HepG2 (cell line): ENCODE results near the gene GPD1. TPM values are rescaled to one million over a fixed set of nuclear protein-coding genes. Genes with fewer than 3 reads are reported as not detected.

Experiments used
- ARHGAP35 ChIP-seq: sonication (generic); formaldehyde crosslinking; IDR thresholded peaks from 2 replicates; pipeline ENCODE4 v1.9.0; 2022; ENCODE audit warnings: mild to moderate bottlenecking, inconsistent platforms, moderate library complexity, missing genetic modification reagents, borderline replicate concordance
- CEBPG ChIP-seq: IDR thresholded peaks from 2 replicates; pipeline ENCODE4 v1.6.1; 2016
- DZIP1 ChIP-seq: sonication (generic); formaldehyde crosslinking; IDR thresholded peaks from 2 replicates; pipeline ENCODE4 v1.5.0; 2020; ENCODE audit warnings: mild to moderate bottlenecking, missing genetic modification reagents
- HINFP ChIP-seq: sonication (generic); formaldehyde crosslinking; IDR thresholded peaks from 2 replicates; pipeline ENCODE4 v1.4.0; 2020; ENCODE audit warnings: low read depth, mild to moderate bottlenecking, missing genetic modification reagents
- HMGA1 ChIP-seq: sonication (generic); formaldehyde crosslinking; conservative IDR thresholded peaks from 2 replicates; pipeline ENCODE4 v1.4.0; 2020; ENCODE audit warnings: missing genetic modification reagents
- ISL2 ChIP-seq: sonication (generic); formaldehyde crosslinking; IDR thresholded peaks from 2 replicates; pipeline ENCODE4 v1.5.0; 2020; ENCODE audit warnings: missing genetic modification reagents
- MAF1 ChIP-seq: sonication (generic); formaldehyde crosslinking; IDR thresholded peaks from 2 replicates; pipeline ENCODE4 v1.5.0; 2020; ENCODE audit warnings: missing genetic modification reagents, borderline replicate concordance
- PHF5A ChIP-seq: IDR thresholded peaks from one replicate; pipeline ENCODE4 v1.6.1; 2018; ENCODE audit warnings: low read depth, missing genetic modification reagents; ENCODE audit not compliant: unreplicated experiment
- PPARG ChIP-seq: conservative IDR thresholded peaks from 2 replicates; pipeline ENCODE4 v1.6.1; 2016; ENCODE audit warnings: missing biosample characterization, missing genetic modification reagents
- RAD21 ChIP-seq: fragments of 450-650 bp; formaldehyde crosslinking; IDR thresholded peaks from 2 replicates; pipeline ENCODE4 v1.5.0; 2020; ENCODE audit warnings: mild to moderate bottlenecking
- TOE1 ChIP-seq: sonication (generic); formaldehyde crosslinking; IDR thresholded peaks from 2 replicates; pipeline ENCODE4 v1.4.0; 2020; ENCODE audit warnings: mild to moderate bottlenecking, missing genetic modification reagents
- ZBTB14 ChIP-seq: sonication (generic); formaldehyde crosslinking; IDR thresholded peaks from 2 replicates; pipeline ENCODE4 v1.4.0; 2020; ENCODE audit warnings: missing genetic modification reagents
- ZBTB20 ChIP-seq: sonication (generic); formaldehyde crosslinking; IDR thresholded peaks from 2 replicates; pipeline ENCODE4 v1.8.1; 2023; ENCODE audit warnings: missing genetic modification reagents, low read depth, mild to moderate bottlenecking, borderline replicate concordance
- ZNF382 ChIP-seq: sonication (generic); formaldehyde crosslinking; IDR thresholded peaks from 2 replicates; pipeline ENCODE4 v1.5.0; 2020; ENCODE audit warnings: missing genetic modification reagents, mild to moderate bottlenecking, borderline replicate concordance
- ZNF460 ChIP-seq: sonication (generic); formaldehyde crosslinking; IDR thresholded peaks from 2 replicates; pipeline ENCODE4 v1.5.1; 2020; ENCODE audit warnings: missing genetic modification reagents, mild to moderate bottlenecking, borderline replicate concordance
- ZNF549 ChIP-seq: sonication (generic); formaldehyde crosslinking; IDR thresholded peaks from 2 replicates; pipeline ENCODE4 v1.5.0; 2020; ENCODE audit warnings: missing genetic modification reagents
- ZNF770 ChIP-seq: sonication (generic); formaldehyde crosslinking; IDR thresholded peaks from 2 replicates; pipeline ENCODE4 v1.5.0; 2020; ENCODE audit warnings: mild to moderate bottlenecking, missing genetic modification reagents
- ZSCAN21 ChIP-seq: sonication (generic); formaldehyde crosslinking; IDR thresholded peaks from 2 replicates; pipeline ENCODE4 v1.8.0; 2022; ENCODE audit warnings: mild to moderate bottlenecking, missing genetic modification reagents, moderate library complexity, borderline replicate concordance
- polyA plus RNA-seq, 8 experiments: library from polyadenylated mRNA; depleted of rRNA in 3 of 8; stranded (reverse) in 7 of 8; unstranded in 1 of 8; fragments of >200 nt; fragmentation: Illumina TruSeq in 4 of 8; extraction: Trizol in 4 of 8; gene quantifications; 2 replicates each; pipeline versions ENCODE4 v1.2.1 to v1.2.3, GENCODE V29; 2011 to 2016; ENCODE audit warnings: low read depth in 4 of 8, missing spikeins in 1 of 8, mixed read lengths in 1 of 8; ENCODE audit not compliant: insufficient read depth in 1 of 8
- total RNA-seq, 5 experiments: library from RNA; depleted of rRNA; stranded (reverse); fragments of >200 nt; fragmentation: Illumina TruSeq; extraction: Trizol; gene quantifications; 2 replicates each; pipeline ENCODE4 v1.2.3, GENCODE V29; 2016; ENCODE audit warnings: low read depth in 1 of 5
- TF ChIP-seq, protein P1 (sequence below): sonication (generic); formaldehyde crosslinking; IDR thresholded peaks from 2 replicates; pipeline ENCODE4 v1.4.0; 2020; ENCODE audit warnings: missing genetic modification reagents, borderline replicate concordance

The GPD1 gene
- total and polyA plus RNA-seq, 2 of the 13 experiments (the other 11 are each of a cell fraction or from before 2014, with no cell fraction given): 3.7 to 30.6 TPM

DNA sequence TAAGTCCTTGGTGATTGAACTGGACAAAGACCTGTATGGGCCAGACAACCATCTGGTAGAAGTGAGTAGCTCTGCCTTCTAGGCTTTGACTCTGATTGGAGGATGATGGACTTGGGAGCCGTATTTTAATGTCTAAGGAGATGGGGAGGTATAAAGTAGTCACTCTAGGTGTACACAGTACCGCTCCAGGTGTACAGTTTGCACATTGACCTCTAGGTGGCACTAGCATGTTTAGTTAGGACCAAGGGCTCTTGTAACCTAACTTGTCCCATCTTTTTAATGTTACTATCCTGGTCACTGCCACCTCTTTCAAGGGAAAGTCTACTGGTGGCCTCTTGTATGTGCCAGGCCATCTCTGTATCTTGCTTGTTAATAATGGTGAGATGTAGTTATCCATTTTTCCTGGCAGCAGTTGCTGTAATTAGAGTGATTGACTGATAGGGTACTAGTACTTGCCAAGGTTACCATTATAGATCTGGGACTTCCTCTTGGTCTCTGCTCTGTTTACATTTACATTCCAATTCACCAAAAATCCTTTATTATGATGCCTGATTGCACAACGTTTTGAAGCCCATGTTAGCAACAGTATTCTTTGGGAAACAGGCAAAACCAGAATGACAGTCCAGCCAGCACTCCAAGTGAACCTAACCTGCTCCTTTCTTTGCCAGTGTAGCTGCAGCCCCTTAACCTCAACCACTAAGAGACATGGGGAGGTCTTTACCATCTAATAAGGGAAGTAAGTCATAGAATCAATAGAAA lies 15.1 kb upstream of the GPD1 start (continued):
- TF ChIP-seq, protein P1, sequence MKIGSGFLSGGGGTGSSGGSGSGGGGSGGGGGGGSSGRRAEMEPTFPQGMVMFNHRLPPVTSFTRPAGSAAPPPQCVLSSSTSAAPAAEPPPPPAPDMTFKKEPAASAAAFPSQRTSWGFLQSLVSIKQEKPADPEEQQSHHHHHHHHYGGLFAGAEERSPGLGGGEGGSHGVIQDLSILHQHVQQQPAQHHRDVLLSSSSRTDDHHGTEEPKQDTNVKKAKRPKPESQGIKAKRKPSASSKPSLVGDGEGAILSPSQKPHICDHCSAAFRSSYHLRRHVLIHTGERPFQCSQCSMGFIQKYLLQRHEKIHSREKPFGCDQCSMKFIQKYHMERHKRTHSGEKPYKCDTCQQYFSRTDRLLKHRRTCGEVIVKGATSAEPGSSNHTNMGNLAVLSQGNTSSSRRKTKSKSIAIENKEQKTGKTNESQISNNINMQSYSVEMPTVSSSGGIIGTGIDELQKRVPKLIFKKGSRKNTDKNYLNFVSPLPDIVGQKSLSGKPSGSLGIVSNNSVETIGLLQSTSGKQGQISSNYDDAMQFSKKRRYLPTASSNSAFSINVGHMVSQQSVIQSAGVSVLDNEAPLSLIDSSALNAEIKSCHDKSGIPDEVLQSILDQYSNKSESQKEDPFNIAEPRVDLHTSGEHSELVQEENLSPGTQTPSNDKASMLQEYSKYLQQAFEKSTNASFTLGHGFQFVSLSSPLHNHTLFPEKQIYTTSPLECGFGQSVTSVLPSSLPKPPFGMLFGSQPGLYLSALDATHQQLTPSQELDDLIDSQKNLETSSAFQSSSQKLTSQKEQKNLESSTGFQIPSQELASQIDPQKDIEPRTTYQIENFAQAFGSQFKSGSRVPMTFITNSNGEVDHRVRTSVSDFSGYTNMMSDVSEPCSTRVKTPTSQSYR (CRISPR knock-in tag): no peak
- TF ChIP-seq ZBTB14 (CRISPR knock-in tag) (no peak), ZNF382 (CRISPR knock-in tag) (no peak), PPARG (CRISPR knock-in tag) (no peak), HINFP (CRISPR knock-in tag) (no peak), ZNF460 (CRISPR knock-in tag) (no peak), ZNF549 (CRISPR knock-in tag) (no peak), HMGA1 (CRISPR knock-in tag) (no peak), MAF1 (CRISPR knock-in tag) (no peak), PHF5A (CRISPR knock-in tag) (no peak), CEBPG (CRISPR knock-in tag) (peak; percentile 25; the same call in 1 of the 2 replicates), ISL2 (CRISPR knock-in tag) (no peak), ZBTB20 (CRISPR knock-in tag) (peak; percentile 46; the same call in 1 of the 2 replicates), ZNF770 (CRISPR knock-in tag) (no peak), RAD21 (peak; percentile 38; the same call in 1 of the 2 replicates), TOE1 (no peak), DZIP1 (CRISPR knock-in tag) (no peak), ARHGAP35 (CRISPR knock-in tag) (no peak), ZSCAN21 (CRISPR knock-in tag) (no peak)
